ENCODE results near the gene ASPDH. TPM values are rescaled to one million over a fixed set of nuclear protein-coding genes. Genes with fewer than 3 reads are reported as not detected.

Gene ASPDH
- total and polyA plus RNA-seq, 7 donors = not detected

- no peak for ATAC-seq
- H3K4me1 ChIP-seq = peaks cover 3% of the 10 kb centered on the region
- H3K36me3 ChIP-seq (ENCODE audit: insufficient read depth in 1 of 2, low read depth in 1 of 2) = no peaks in the 10 kb centered on the region
- no peak for TF ChIP-seq CTCF (IDR thresholded peaks at IDR 0.05)
- peaks cover 0 to 23% (median 3%) of the 10 kb centered on the region in 3 donors for H3K27me3 ChIP-seq (ENCODE audit: insufficient read depth in 3 of 3, low read length in 2 of 3)
- no peaks in the 10 kb centered on the region for H3K9me3 ChIP-seq
- no peak overlapping the region for H3K4me3 ChIP-seq
- WGBS, 3 donors = 54 to 62% (median 61%) methylated on average over 7 to 11 of the region's 11 CpGs
- no peak overlapping the region for H3K27ac ChIP-seq
- intact Hi-C loops (cut with DNase I) = no loop called here
- DNase-seq = no peak
Measured at GRCh38 chr19:50515168-50515561, 1.5 kb upstream of the ASPDH start.

DNA sequence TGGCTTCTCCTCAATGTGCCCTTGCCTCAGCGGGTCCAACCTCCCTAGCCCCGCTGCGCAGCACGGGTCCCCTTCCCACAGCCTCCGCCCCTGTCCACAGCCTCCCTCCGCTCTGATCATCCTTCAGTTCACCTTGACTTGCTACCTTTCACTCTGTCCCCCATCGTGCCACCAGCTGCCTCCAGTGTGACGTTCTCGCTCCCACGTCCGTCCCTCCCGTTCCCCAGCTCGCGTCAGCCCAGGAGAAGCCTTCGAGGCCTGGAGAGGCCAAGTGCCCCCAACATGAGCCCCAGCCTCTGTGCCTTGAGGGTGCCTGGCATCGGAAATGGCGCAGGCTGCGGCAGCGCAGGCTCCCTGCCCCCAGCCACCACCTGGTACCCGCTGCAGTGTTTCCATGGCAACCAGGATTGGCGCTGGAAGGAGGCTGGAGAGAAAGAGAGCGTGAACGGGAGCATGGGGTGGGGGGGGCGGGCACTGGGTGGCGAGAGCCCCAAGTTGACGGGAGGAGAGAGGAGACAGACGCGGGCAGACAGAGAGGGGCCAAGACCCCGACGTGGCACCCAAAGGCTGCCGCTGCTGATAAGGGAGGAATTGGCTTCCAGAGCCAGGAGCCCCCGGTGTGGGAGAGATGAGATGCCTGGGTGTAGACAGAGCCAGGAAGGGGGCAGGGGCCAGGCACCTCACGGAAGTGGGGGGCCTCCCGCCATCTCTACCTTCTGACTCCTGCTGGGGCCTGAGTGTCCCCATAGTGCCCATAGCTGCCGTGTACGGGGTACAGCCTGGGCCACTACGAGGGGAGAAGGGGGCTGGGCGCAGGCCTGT, 844 bp upstream of the ASPDH start:
- no peak for DNase-seq
- intact Hi-C loops (cut with DNase I) = loop anchor here in 1 of 2 donors (5.0 kb wide), 1 partner anchor 37 kb away; the partner anchor contains the start of genes EMC10 and GARIN5A

DNA sequence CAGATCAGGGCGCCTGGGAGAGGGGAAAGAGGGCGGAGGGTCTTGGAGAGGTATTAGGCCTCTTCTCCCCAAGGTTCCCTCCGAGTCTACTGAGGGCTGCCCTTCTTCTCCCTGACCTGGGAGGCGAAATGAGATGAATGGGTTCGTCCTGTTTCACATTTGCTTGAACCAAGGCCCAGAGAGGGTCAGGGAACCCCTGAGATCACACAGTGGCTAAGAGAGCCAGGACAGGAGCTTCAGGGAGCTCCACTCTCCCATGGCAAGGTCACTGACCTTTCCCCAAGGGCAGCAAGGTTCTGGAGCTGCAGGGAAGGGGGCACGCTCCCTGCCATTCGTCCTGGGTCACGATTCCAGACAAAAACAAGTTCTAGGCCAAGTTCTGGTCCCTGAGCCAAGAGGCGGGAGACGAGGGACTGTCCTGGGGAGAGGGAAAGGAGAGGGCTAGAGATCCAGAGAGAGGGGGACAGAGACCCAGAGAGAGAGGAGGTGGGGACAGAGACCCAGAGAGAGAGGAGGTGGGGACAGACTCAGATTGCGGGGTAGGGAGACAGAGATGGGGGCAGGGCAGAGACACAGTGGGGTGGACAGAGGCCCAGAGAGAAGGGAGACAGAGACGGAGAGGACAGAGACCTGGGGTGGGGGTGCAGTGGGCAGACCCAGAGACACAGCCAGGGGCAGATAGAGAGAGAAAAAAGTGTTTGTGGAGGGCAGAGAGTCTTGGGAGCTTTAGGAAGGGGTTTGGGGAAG, 541 bp downstream of the ASPDH start:
- TF ChIP-seq CTCF (IDR thresholded peaks at IDR 0.05) = no peak
- ATAC-seq (no peak), DNase-seq (no peak)
- intact Hi-C loops (cut with DNase I) = loop anchor here in 1 of 2 donors (5.0 kb wide), 1 partner anchor 36 kb away; the partner anchor contains the start of genes EMC10 and GARIN5A
- no peaks in the 10 kb centered on the region for H3K9me3 ChIP-seq
- no peak overlapping the region for H3K4me3 ChIP-seq
- H3K36me3 ChIP-seq (ENCODE audit: insufficient read depth in 1 of 2, low read depth in 1 of 2) = no peaks in the 10 kb centered on the region
- 52 to 65% (median 55%) methylated on average over 12 of the region's 12 CpGs for WGBS, 3 donors
- peaks cover 7% of the 10 kb centered on the region for H3K4me1 ChIP-seq
- H3K27me3 ChIP-seq (ENCODE audit: insufficient read depth in 3 of 3, low read length in 2 of 3) = peaks cover 0 to 23% (median 3%) of the 10 kb centered on the region in 3 donors
- no peak overlapping the region for H3K27ac ChIP-seq

More for the DNA sequence above, 844 bp upstream of the ASPDH start:
- Histone ChIP-seq H3K27ac (no peak overlapping the region), H3K9me3 (no peaks in the 10 kb centered on the region), H3K4me1 (peaks cover 7% of the 10 kb centered on the region), H3K27me3 (ENCODE audit: insufficient read depth in 3 of 3, low read length in 2 of 3) (peaks cover 0 to 23% (median 3%) of the 10 kb centered on the region in 3 donors), H3K36me3 (ENCODE audit: insufficient read depth in 1 of 2, low read depth in 1 of 2) (no peaks in the 10 kb centered on the region), H3K4me3 (no peak overlapping the region)
- no peak for ATAC-seq
- no peak for TF ChIP-seq CTCF (IDR thresholded peaks at IDR 0.05)
- 37 to 56% (median 42%) methylated on average over 36 to 38 of the region's 38 CpGs for WGBS, 3 donors

- Histone ChIP-seq H3K36me3 (ENCODE audit: insufficient read depth in 1 of 2, low read depth in 1 of 2) (no peaks in the 10 kb centered on the region), H3K27ac (peak overlapping the region; percentile 80), H3K27me3 (ENCODE audit: insufficient read depth in 3 of 3, low read length in 2 of 3) (peaks cover 0 to 15% (median 1%) of the 10 kb centered on the region in 3 donors), H3K9me3 (no peaks in the 10 kb centered on the region), H3K4me1 (peaks cover 7% of the 10 kb centered on the region), H3K4me3 (peak overlapping the region; percentile 88)
- ATAC-seq (no peak), DNase-seq (no peak)
- no peak for TF ChIP-seq CTCF (IDR thresholded peaks at IDR 0.05)
- 88 to 89% (median 88%) methylated on average over 36 of the region's 36 CpGs for WGBS, 3 donors
- intact Hi-C loops (cut with DNase I) = loop anchor here in 1 of 2 donors (5.0 kb wide), 1 partner anchor 35 kb away; the partner anchor contains the start of genes EMC10 and GARIN5A
Measured at GRCh38 chr19:50512112-50512998, 1.4 kb downstream of the ASPDH start.
